NCI-H2029 treated with DMSO at 0.1 percent for 48 hours (cell line): Measurements from ENCODE around the gene AKT1.

Source experiments
- DNase-seq: peaks from one replicate; lab custom pipeline; 2025; lab: John Stamatoyannopoulos, UW

The AKT1 gene

GRCh38 chr14:104772707-104773504, 22.6 kb downstream of the AKT1 start:
- DNase-seq, result no peak

- DNase-seq, result no peak
Measured at GRCh38 chr14:104771918-104772706, 23.4 kb downstream of the AKT1 start.

GRCh38 chr14:104771374-104771773, 24.2 kb downstream of the AKT1 start:
- DNase-seq, result no peak

- DNase-seq, result no peak
Measured at GRCh38 chr14:104770851-104771272, 24.7 kb downstream of the AKT1 start.

GRCh38 chr14:104770072-104770579, 25.4 kb downstream of the AKT1 start:
- DNase-seq, result no peak

- no peak for DNase-seq
Measured at GRCh38 chr14:104769324-104770071, 26.1 kb downstream of the AKT1 start.

GRCh38 chr14:104768437-104769323, 26.9 kb downstream of the AKT1 start:
- DNase-seq, result no peak

GRCh38 chr14:104767634-104767918, 28.0 kb downstream of the AKT1 start:
- no peak for DNase-seq

- DNase-seq, result no peak
Measured at GRCh38 chr14:104766863-104767633, 28.5 kb downstream of the AKT1 start.

- DNase-seq, result no peak
Measured at GRCh38 chr14:104766256-104766862, 29.2 kb downstream of the AKT1 start.

- no peak for DNase-seq
Measured at GRCh38 chr14:104765517-104765916, 30.0 kb downstream of the AKT1 start.

GRCh38 chr14:104758981-104759969, 36.3 kb downstream of the AKT1 start:
- no peak for DNase-seq

GRCh38 chr14:104757681-104758392, 37.7 kb downstream of the AKT1 start:
- no peak for DNase-seq

- no peak for DNase-seq
Measured at GRCh38 chr14:104757238-104757585, 38.3 kb downstream of the AKT1 start.

- DNase-seq, result no peak
Measured at GRCh38 chr14:104756477-104757237, 38.9 kb downstream of the AKT1 start.

GRCh38 chr14:104755621-104756020, 39.9 kb downstream of the AKT1 start:
- DNase-seq, result no peak

- DNase-seq, result no peak
Measured at GRCh38 chr14:104754213-104754851, 41.2 kb downstream of the AKT1 start.
